HepG2 (cell line): ENCODE results near the gene CABLES2. TPM values are rescaled to one million over a fixed set of nuclear protein-coding genes. Genes with fewer than 3 reads are reported as not detected.
A peak's percentile ranks its signal among the peaks of the same experiment; 100 is the strongest.

Experiments used
- BORCS8-MEF2B ChIP-seq: sonication (generic); formaldehyde crosslinking; IDR thresholded peaks from 2 replicates; pipeline ENCODE4 v1.8.0; 2022; ENCODE audit warnings: mild to moderate bottlenecking, missing genetic modification reagents
- CAMTA2 ChIP-seq: sonication (generic); formaldehyde crosslinking; IDR thresholded peaks from 2 replicates; pipeline ENCODE4 v1.4.0; 2020; ENCODE audit warnings: mild to moderate bottlenecking, missing genetic modification reagents, borderline replicate concordance
- CEBPB ChIP-seq: IDR thresholded peaks from 2 replicates; pipeline ENCODE4 v1.6.1; 2011; ENCODE audit warnings: low read depth, low read length, improper control_type of control experiment, borderline replicate concordance
- DPF2 ChIP-seq: sonication (generic); formaldehyde crosslinking; IDR thresholded peaks from 2 replicates; pipeline ENCODE4 v1.4.0; 2020; ENCODE audit warnings: mild to moderate bottlenecking, low read depth, missing genetic modification reagents, borderline replicate concordance
- EP300 ChIP-seq, 3 experiments: sonication (generic) in 1 of 3; formaldehyde crosslinking in 1 of 3; IDR thresholded peaks; 2 replicates each; pipeline versions ENCODE4 v1.5.1 to v1.6.1; 2011 to 2020; ENCODE audit warnings: low read depth in 2 of 3, low read length in 2 of 3, borderline replicate concordance in 1 of 3, improper control_type of control experiment in 1 of 3, mild to moderate bottlenecking in 1 of 3, missing genetic modification reagents in 1 of 3, moderate library complexity in 1 of 3
- HCFC1 ChIP-seq: fragments of 150-350 bp; IDR thresholded peaks from 2 replicates; pipeline ENCODE4 v1.6.1; 2014; ENCODE audit warnings: low read depth, low read length
- HNRNPL ChIP-seq: fragments of 200-400 bp; formaldehyde crosslinking; IDR thresholded peaks from 2 replicates; pipeline ENCODE4 v1.6.1; 2017; ENCODE audit warnings: mild to moderate bottlenecking, low read depth, low read length
- JARID2 ChIP-seq: sonication (generic); formaldehyde crosslinking; IDR thresholded peaks from 2 replicates; pipeline ENCODE4 v1.8.1; 2023; ENCODE audit warnings: missing genetic modification reagents, inconsistent platforms; ENCODE audit not compliant: insufficient replicate concordance
- MATR3 ChIP-seq: sonication (generic); formaldehyde crosslinking; IDR thresholded peaks from 2 replicates; pipeline ENCODE4 v1.4.0; 2020; ENCODE audit warnings: missing genetic modification reagents
- NR2F6 ChIP-seq, 2 experiments: IDR thresholded peaks; 2 replicates each; pipeline ENCODE4 v1.6.1; 2016; ENCODE audit warnings: antibody characterized with exemption in 1 of 2, mild to moderate bottlenecking in 1 of 2
- ZKSCAN1 ChIP-seq: fragments of 150-350 bp; IDR thresholded peaks from 2 replicates; pipeline ENCODE4 v1.6.1; 2014; ENCODE audit warnings: low read length
- ZNF234 ChIP-seq: sonication (generic); formaldehyde crosslinking; conservative IDR thresholded peaks from 2 replicates; pipeline ENCODE4 v1.5.1; 2020; ENCODE audit warnings: mild to moderate bottlenecking, missing genetic modification reagents
- ZNF329 ChIP-seq: sonication (generic); formaldehyde crosslinking; IDR thresholded peaks from 2 replicates; pipeline ENCODE4 v1.9.0; 2021; ENCODE audit warnings: low read depth, mild to moderate bottlenecking, missing genetic modification reagents
- ZNF572 ChIP-seq: sonication (generic); formaldehyde crosslinking; IDR thresholded peaks from 2 replicates; pipeline ENCODE4 v1.5.1; 2020; ENCODE audit warnings: mild to moderate bottlenecking, missing genetic modification reagents
- ZNF879 ChIP-seq: sonication (generic); formaldehyde crosslinking; IDR thresholded peaks from 2 replicates; pipeline ENCODE4 v1.8.1; 2023; ENCODE audit warnings: missing genetic modification reagents
- polyA plus RNA-seq, 8 experiments: library from polyadenylated mRNA; depleted of rRNA in 3 of 8; stranded (reverse) in 7 of 8; unstranded in 1 of 8; fragments of >200 nt; fragmentation: Illumina TruSeq in 4 of 8; extraction: Trizol in 4 of 8; gene quantifications; 2 replicates each; pipeline versions ENCODE4 v1.2.1 to v1.2.3, GENCODE V29; 2011 to 2016; ENCODE audit warnings: low read depth in 4 of 8, missing spikeins in 1 of 8, mixed read lengths in 1 of 8; ENCODE audit not compliant: insufficient read depth in 1 of 8
- total RNA-seq, 5 experiments: library from RNA; depleted of rRNA; stranded (reverse); fragments of >200 nt; fragmentation: Illumina TruSeq; extraction: Trizol; gene quantifications; 2 replicates each; pipeline ENCODE4 v1.2.3, GENCODE V29; 2016; ENCODE audit warnings: low read depth in 1 of 5
- TF ChIP-seq, protein P1 (sequence below): sonication (generic); formaldehyde crosslinking; IDR thresholded peaks from 2 replicates; pipeline ENCODE4 v1.5.1; 2020; ENCODE audit warnings: missing genetic modification reagents, mild to moderate bottlenecking, borderline replicate concordance
- TF ChIP-seq, protein P2 (sequence below): sonication (generic); formaldehyde crosslinking; IDR thresholded peaks from 2 replicates; pipeline ENCODE4 v1.4.0; 2020; ENCODE audit warnings: missing genetic modification reagents
- TF ChIP-seq, protein P3 (sequence below): sonication (generic); formaldehyde crosslinking; conservative IDR thresholded peaks from 2 replicates; pipeline ENCODE4 v1.4.0; 2020; ENCODE audit warnings: missing genetic modification reagents
- TF ChIP-seq, protein P4 (sequence below): IDR thresholded peaks from 2 replicates; pipeline ENCODE4 v1.6.1; 2016

Gene CABLES2
- total and polyA plus RNA-seq, 2 of the 13 experiments (the other 11 are each of a cell fraction or from before 2014, with no cell fraction given) = 5.2 to 9.7 TPM

DNA sequence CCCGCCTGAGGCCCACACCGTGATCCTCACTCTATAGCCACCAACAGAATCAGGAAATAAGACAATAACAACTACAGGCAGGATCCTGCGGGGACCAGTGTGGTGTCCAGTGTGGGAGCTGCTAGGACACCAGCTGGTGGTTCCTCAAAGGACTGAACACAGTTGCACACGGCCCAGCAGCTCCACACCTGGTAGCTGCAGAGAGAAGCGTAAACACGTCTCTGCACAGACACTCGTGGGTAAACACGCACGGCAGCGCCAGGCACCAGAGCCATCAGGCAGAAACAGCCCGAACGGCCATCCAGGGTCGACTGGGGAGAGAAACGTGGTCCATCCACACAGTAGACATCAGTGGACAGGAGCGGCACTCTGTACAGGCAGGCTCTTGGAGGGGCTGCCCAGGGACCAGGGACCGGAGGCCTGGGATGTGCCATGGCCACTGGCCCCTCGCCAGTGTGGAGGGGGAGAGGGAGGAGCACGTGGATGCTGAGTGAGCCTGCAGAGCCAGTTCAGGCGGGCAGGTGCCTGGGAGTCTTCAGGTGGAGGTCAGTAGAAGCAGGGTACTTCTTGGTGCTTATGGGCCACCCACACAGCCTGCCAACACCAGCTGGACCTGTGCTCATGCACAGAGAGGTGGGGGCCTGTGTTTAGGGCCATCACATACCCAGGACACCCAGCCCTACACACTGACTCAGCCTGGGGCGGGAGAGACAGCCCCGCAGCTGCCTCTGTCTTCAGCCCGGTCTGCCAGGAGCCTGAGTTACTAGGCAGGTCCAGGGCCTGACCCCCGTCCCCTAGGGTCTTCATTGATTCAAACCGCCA lies 32.5 kb downstream of the CABLES2 start (continued):
- TF ChIP-seq ZNF572 (CRISPR knock-in tag) = 0 out of 2 replicates have a peak, but pooled peaks have one; percentile 71
- TF ChIP-seq HNRNPL = no peak; the same call in 1 of the 2 replicates
- TF ChIP-seq ZNF329 (CRISPR knock-in tag) = no peak
- TF ChIP-seq DPF2 (CRISPR knock-in tag) = 0 out of 2 replicates have a peak, but pooled peaks have one; percentile 3
- TF ChIP-seq, protein P1, sequence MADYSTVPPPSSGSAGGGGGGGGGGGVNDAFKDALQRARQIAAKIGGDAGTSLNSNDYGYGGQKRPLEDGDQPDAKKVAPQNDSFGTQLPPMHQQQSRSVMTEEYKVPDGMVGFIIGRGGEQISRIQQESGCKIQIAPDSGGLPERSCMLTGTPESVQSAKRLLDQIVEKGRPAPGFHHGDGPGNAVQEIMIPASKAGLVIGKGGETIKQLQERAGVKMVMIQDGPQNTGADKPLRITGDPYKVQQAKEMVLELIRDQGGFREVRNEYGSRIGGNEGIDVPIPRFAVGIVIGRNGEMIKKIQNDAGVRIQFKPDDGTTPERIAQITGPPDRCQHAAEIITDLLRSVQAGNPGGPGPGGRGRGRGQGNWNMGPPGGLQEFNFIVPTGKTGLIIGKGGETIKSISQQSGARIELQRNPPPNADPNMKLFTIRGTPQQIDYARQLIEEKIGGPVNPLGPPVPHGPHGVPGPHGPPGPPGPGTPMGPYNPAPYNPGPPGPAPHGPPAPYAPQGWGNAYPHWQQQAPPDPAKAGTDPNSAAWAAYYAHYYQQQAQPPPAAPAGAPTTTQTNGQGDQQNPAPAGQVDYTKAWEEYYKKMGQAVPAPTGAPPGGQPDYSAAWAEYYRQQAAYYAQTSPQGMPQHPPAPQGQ (CRISPR knock-in tag) = no peak
- TF ChIP-seq JARID2 = no peak
- TF ChIP-seq CEBPB = no peak
- no peak for TF ChIP-seq HCFC1
- TF ChIP-seq NR2F6 (IDR thresholded peaks at IDR 0.05) = no peak
- TF ChIP-seq NR2F6 (CRISPR knock-in tag; IDR thresholded peaks at IDR 0.05) = no peak; the same call in 1 of the 2 replicates
- no peak for TF ChIP-seq MATR3 (CRISPR knock-in tag)
- no peak for TF ChIP-seq BORCS8-MEF2B (CRISPR knock-in tag)
- no peak for TF ChIP-seq ZKSCAN1
- TF ChIP-seq, protein P2, sequence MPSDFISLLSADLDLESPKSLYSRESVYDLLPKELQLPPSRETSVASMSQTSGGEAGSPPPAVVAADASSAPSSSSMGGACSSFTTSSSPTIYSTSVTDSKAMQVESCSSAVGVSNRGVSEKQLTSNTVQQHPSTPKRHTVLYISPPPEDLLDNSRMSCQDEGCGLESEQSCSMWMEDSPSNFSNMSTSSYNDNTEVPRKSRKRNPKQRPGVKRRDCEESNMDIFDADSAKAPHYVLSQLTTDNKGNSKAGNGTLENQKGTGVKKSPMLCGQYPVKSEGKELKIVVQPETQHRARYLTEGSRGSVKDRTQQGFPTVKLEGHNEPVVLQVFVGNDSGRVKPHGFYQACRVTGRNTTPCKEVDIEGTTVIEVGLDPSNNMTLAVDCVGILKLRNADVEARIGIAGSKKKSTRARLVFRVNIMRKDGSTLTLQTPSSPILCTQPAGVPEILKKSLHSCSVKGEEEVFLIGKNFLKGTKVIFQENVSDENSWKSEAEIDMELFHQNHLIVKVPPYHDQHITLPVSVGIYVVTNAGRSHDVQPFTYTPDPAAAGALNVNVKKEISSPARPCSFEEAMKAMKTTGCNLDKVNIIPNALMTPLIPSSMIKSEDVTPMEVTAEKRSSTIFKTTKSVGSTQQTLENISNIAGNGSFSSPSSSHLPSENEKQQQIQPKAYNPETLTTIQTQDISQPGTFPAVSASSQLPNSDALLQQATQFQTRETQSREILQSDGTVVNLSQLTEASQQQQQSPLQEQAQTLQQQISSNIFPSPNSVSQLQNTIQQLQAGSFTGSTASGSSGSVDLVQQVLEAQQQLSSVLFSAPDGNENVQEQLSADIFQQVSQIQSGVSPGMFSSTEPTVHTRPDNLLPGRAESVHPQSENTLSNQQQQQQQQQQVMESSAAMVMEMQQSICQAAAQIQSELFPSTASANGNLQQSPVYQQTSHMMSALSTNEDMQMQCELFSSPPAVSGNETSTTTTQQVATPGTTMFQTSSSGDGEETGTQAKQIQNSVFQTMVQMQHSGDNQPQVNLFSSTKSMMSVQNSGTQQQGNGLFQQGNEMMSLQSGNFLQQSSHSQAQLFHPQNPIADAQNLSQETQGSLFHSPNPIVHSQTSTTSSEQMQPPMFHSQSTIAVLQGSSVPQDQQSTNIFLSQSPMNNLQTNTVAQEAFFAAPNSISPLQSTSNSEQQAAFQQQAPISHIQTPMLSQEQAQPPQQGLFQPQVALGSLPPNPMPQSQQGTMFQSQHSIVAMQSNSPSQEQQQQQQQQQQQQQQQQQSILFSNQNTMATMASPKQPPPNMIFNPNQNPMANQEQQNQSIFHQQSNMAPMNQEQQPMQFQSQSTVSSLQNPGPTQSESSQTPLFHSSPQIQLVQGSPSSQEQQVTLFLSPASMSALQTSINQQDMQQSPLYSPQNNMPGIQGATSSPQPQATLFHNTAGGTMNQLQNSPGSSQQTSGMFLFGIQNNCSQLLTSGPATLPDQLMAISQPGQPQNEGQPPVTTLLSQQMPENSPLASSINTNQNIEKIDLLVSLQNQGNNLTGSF (CRISPR knock-in tag) = no peak
- TF ChIP-seq EP300 (IDR thresholded peaks at IDR 0.05; ENCODE audit: low read depth in 2 of 2, low read length in 2 of 2) = no peak
- TF ChIP-seq EP300 (CRISPR knock-in tag; IDR thresholded peaks at IDR 0.05; ENCODE audit: borderline replicate concordance) = no peak
- TF ChIP-seq, protein P3, sequence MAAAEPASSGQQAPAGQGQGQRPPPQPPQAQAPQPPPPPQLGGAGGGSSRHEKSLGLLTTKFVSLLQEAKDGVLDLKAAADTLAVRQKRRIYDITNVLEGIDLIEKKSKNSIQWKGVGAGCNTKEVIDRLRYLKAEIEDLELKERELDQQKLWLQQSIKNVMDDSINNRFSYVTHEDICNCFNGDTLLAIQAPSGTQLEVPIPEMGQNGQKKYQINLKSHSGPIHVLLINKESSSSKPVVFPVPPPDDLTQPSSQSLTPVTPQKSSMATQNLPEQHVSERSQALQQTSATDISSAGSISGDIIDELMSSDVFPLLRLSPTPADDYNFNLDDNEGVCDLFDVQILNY (CRISPR knock-in tag) = no peak
- no peak for TF ChIP-seq ZNF879
- TF ChIP-seq, protein P4, sequence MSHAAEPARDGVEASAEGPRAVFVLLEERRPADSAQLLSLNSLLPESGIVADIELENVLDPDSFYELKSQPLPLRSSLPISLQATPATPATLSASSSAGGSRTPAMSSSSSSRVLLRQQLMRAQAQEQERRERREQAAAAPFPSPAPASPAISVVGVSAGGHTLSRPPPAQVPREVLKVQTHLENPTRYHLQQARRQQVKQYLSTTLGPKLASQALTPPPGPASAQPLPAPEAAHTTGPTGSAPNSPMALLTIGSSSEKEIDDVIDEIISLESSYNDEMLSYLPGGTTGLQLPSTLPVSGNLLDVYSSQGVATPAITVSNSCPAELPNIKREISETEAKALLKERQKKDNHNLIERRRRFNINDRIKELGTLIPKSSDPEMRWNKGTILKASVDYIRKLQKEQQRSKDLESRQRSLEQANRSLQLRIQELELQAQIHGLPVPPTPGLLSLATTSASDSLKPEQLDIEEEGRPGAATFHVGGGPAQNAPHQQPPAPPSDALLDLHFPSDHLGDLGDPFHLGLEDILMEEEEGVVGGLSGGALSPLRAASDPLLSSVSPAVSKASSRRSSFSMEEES (CRISPR knock-in tag) = no peak
- no peak for TF ChIP-seq CAMTA2 (CRISPR knock-in tag)
- no peak for TF ChIP-seq ZNF234
